Measurements from ENCODE around the gene FEM1B. TPM values are rescaled to one million over a fixed set of nuclear protein-coding genes. Genes with fewer than 3 reads are reported as not detected.
A peak's percentile ranks its signal among the peaks of the same experiment; 100 is the strongest.

The FEM1B gene
- total RNA-seq, 2 experiments from 2014 or later: 83.2 to 94.9 TPM

DNA sequence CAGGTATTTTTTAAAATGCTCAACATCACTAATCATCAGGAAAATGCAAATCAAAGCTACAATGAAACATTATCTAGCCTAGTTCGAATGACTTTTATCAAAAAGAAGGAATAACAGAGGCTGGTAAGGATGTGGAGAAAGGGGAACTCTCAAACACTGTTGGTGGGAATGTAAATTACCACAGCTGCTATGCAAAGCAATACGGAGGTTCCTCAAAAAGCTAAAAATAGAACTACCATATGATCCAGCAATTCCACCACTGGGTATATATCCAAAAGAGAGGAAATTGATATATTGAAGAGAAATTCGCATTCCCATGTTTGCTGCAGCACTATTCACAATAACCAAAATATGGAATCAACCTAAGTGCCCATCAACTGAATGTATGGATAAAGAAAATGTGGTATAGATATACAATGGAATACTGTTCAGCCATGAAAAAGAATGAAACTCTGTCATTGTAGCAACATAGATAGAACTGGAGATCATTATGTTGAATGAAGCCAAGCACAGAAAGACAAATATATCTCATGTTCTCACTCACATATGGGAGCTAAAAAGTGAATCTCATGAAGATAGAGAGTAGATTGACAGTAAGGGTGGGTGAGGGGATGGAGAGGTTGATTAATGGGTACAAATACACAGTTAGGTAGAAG lies 28.4 kb upstream of the FEM1B start:
- Mint-ChIP-seq H3K36me3 (ENCODE audit: low read depth) (peaks cover 5% of the 10 kb centered on the region), H3K9me3 (no peaks in the 10 kb centered on the region), H3K27ac (no peak overlapping the region), H3K27me3 (no peaks in the 10 kb centered on the region), H3K4me3 (no peak overlapping the region), H3K4me1 (ENCODE audit: low read depth) (peaks cover 7% of the 10 kb centered on the region)
- H3K4me1 ChIP-seq (ENCODE audit: insufficient read depth, low read length): no peaks in the 10 kb centered on the region
- ATAC-seq (ENCODE audit: poor library complexity) (no peak), DNase-seq (peak in 1 of 14 experiments; percentile 17)
- H3K9me3 ChIP-seq (ENCODE audit: control insufficient read depth in 1 of 2, insufficient read depth in 1 of 2, low read length in 2 of 2): peaks cover 6 to 9% of the 10 kb centered on the region in 2 experiments
- no peak overlapping the region for H3K27ac ChIP-seq (ENCODE audit: low read depth in 1 of 2, low read length in 2 of 2)
- TF ChIP-seq, protein P1, sequence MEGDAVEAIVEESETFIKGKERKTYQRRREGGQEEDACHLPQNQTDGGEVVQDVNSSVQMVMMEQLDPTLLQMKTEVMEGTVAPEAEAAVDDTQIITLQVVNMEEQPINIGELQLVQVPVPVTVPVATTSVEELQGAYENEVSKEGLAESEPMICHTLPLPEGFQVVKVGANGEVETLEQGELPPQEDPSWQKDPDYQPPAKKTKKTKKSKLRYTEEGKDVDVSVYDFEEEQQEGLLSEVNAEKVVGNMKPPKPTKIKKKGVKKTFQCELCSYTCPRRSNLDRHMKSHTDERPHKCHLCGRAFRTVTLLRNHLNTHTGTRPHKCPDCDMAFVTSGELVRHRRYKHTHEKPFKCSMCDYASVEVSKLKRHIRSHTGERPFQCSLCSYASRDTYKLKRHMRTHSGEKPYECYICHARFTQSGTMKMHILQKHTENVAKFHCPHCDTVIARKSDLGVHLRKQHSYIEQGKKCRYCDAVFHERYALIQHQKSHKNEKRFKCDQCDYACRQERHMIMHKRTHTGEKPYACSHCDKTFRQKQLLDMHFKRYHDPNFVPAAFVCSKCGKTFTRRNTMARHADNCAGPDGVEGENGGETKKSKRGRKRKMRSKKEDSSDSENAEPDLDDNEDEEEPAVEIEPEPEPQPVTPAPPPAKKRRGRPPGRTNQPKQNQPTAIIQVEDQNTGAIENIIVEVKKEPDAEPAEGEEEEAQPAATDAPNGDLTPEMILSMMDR (IDR thresholded peaks at IDR 0.05): no peak
- ChIA-PET CTCF (interaction anchor here (0.7 kb wide), 1 partner anchor 141 kb away, joined by 3 read pairs; no protein-coding TSS in a partner anchor), POLR2A (no interaction called here)
- intact Hi-C loops (cut with DNase I, micrococcal nuclease): no loop called here
- no peak overlapping the region for H3K4me3 ChIP-seq (ENCODE audit: low read length)
- no peaks in the 10 kb centered on the region for H3K36me3 ChIP-seq (ENCODE audit: insufficient read depth, low read length)
- H3K27me3 ChIP-seq (ENCODE audit: control insufficient read depth in 1 of 2, insufficient read depth in 2 of 2, low read length in 2 of 2): no peaks in the 10 kb centered on the region

DNA sequence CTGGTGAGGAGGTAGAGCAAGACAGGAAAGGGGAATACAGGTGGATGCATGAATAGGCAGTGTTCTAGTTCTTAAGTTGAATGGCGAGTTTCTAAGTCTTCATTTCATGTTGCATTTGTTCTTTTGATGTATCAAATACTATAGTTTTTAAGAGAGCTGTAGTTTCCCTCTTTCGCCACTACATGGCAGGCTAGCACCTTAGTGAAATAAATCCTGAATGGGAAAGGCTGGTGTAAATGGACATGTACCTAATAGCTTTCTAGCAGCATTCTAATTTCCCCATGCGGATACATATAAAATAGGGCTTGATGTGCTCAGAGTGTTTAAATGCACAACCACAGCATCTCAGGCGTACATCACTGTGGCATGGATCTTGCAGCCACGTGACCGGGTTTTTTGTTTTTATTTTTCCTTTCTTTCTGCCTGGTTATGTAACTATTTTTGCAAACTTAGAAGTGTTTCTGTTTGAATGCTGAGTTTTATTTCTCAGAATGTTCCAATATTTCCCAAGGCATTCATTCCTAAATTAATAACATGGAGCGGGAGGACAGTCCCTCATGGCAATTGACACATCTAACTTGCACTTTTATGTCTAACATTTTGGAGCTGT lies 24.5 kb upstream of the FEM1B start:
- CTCF ChIA-PET: interaction anchor here (0.6 to 2.1 kb wide), 11 partner anchors 10 to 421 kb away, joined by 3 to 32 read pairs (median 3); partner anchors contain the start of gene FEM1B
- Mint-ChIP-seq H3K27ac (no peak overlapping the region), H3K4me1 (ENCODE audit: low read depth) (peaks cover 7% of the 10 kb centered on the region), H3K4me3 (peak overlapping the region; percentile 44), H3K9me3 (no peaks in the 10 kb centered on the region), H3K27me3 (no peaks in the 10 kb centered on the region), H3K36me3 (ENCODE audit: low read depth) (no peaks in the 10 kb centered on the region)
- Histone ChIP-seq H3K4me1 (ENCODE audit: insufficient read depth, low read length) (peaks cover 9% of the 10 kb centered on the region), H3K9me3 (ENCODE audit: control insufficient read depth in 1 of 2, insufficient read depth in 1 of 2, low read length in 2 of 2) (no peaks in the 10 kb centered on the region), H3K36me3 (ENCODE audit: insufficient read depth, low read length) (no peaks in the 10 kb centered on the region), H3K27ac (ENCODE audit: low read depth in 1 of 2, low read length in 2 of 2) (no peak overlapping the region), H3K27me3 (ENCODE audit: control insufficient read depth in 1 of 2, insufficient read depth in 2 of 2, low read length in 2 of 2) (no peaks in the 10 kb centered on the region), H3K4me3 (ENCODE audit: low read length) (no peak overlapping the region)
- TF ChIP-seq, protein P1 (IDR thresholded peaks at IDR 0.05): peak; percentile 89
- peak; percentile 75 for ATAC-seq (ENCODE audit: poor library complexity)
- intact Hi-C loops (cut with DNase I, micrococcal nuclease): loop anchor here (1.0 to 5.0 kb wide), 6 partner anchors 53 to 422 kb away; no protein-coding TSS in a partner anchor
- peak in 6 of 14 experiments; percentile 16 to 76 (median 60) for DNase-seq
- POLR2A ChIA-PET: interaction anchor here (0.8 to 1.8 kb wide), 9 partner anchors 11 to 421 kb away, joined by 3 to 15 read pairs (median 4); partner anchors contain the start of genes CLN6 and FEM1B

DNA sequence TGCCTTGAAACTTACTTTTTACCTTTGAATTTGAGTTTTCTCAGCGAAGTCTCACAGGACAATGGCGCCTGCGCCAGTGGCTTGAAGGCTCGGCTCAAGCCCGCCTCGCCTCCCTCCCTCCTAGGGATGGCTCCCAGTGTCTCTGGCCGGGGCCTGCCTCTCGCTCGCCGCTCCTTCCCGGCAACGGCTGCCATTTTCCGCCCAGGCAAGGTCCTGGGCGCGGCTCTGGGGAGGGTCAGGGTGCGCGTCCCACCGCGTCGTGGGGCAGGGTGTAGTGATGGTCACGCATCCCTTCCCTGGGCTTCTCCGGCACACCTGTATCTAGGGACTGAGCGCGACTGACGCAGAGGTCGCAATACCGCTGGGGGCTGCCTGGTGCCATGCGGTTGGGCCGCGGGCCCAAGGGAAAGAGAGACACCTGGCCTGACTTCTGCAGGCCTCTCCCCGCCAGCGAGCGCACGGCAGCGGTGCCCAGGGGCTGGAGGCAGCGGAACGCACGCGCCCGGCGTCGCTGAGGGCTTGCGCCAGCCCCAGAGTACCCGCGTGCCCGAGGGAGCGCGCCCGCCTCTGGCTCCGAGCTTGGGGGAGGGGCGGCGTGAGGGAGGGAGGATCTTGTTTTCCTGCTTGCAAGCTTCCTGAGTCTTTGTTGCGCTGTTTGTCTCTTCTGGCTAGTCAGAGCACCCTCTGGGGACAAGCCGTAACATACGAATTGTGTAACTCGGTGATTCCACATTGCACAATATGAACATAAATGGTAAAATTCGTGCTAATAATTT lies 20.7 kb upstream of the FEM1B start:
- H3K9me3 Mint-ChIP-seq: no peaks in the 10 kb centered on the region
- Histone ChIP-seq H3K4me1 (ENCODE audit: insufficient read depth, low read length) (peaks cover 12% of the 10 kb centered on the region), H3K4me3 (ENCODE audit: low read length) (peak overlapping the region; percentile 63), H3K27ac (ENCODE audit: low read depth in 1 of 2, low read length in 2 of 2) (peak overlapping the region in 1 of 2 donors; percentile 24), H3K36me3 (ENCODE audit: insufficient read depth, low read length) (no peaks in the 10 kb centered on the region), H3K9me3 (ENCODE audit: control insufficient read depth in 1 of 2, insufficient read depth in 1 of 2, low read length in 2 of 2) (no peaks in the 10 kb centered on the region), H3K27me3 (ENCODE audit: control insufficient read depth in 1 of 2, insufficient read depth in 2 of 2, low read length in 2 of 2) (no peaks in the 10 kb centered on the region)
- intact Hi-C loops (cut with DNase I, micrococcal nuclease): loop anchor here (2.0 kb wide), 1 partner anchor 20 kb away; the partner anchor contains the start of gene FEM1B (in 2 of the 2)
- ATAC-seq (ENCODE audit: poor library complexity): peak; percentile 64
- peak; percentile 43 to 85 (median 70) for DNase-seq
- TF ChIP-seq, protein P1 (IDR thresholded peaks at IDR 0.05): no peak
- CTCF ChIA-PET: no interaction called here
- peak overlapping the region; percentile 83 for H3K4me3 Mint-ChIP-seq
- peak overlapping the region; percentile 73 for H3K27ac Mint-ChIP-seq
- H3K27me3 Mint-ChIP-seq: peaks cover under 1% of the 10 kb centered on the region
- peaks cover 21% of the 10 kb centered on the region for H3K4me1 Mint-ChIP-seq (ENCODE audit: low read depth)
- H3K36me3 Mint-ChIP-seq (ENCODE audit: low read depth): no peaks in the 10 kb centered on the region
- POLR2A ChIA-PET: interaction anchor here (0.6 to 2.8 kb wide), 3 partner anchors 16 to 50 kb away, joined by 4 to 57 read pairs (median 5); partner anchors contain the start of gene FEM1B
